HepG2 (cell line): ENCODE data around the gene SEMA5B. TPM values are rescaled to one million over a fixed set of nuclear protein-coding genes. Genes with fewer than 3 reads are reported as not detected.

Experiments used
- ATAC-seq: fragments of 200-7000 bp; cut with Tn5 transposase; 3 replicates; pipeline ENCODE4 v1.9.1; 2020; ENCODE audit warnings: mild to moderate bottlenecking, moderate library complexity
- BruUV-seq: library from RNA; stranded (reverse); fragments of 400-500 nt; replicated peaks from 2 replicates; lab custom pipeline; 2021; lab: Mats Ljungman, UMichigan
- CTCF ChIA-PET: fragments of 300-600 bp; formaldehyde crosslinking; extraction: SDS; loops from one replicate; lab custom pipeline; 2021; ENCODE audit warnings: low total read pairs, inconsistent platforms, low intra/inter-chr PET ratio; lab: Yijun Ruan, JAX
- POLR2A ChIA-PET: fragments of 350-600 bp; sonication (Branson Sonifier 250); formaldehyde crosslinking; loops from one replicate; lab custom pipeline; 2020; ENCODE audit warnings: antibody characterized with exemption, inconsistent platforms; lab: Yijun Ruan, JAX
- DNase-seq: peaks from one replicate; pipeline ENCODE4 v3.0.0-alpha.2; 2015; ENCODE audit warnings: low spot score
- FAIRE-seq: peaks from 3 replicates; lab custom pipeline; 2011; peaks lifted over from hg19 to GRCh38; lab: Jason Lieb, UNC
- H2AFZ ChIP-seq: one replicate; pipeline ENCODE4 v1.6.1; 2011; ENCODE audit warnings: low read length, inconsistent platforms
- H3K27ac ChIP-seq: fragments of 300-600 bp; 3 replicates; pipeline ENCODE4 v1.8.0; 2011; ENCODE audit warnings: mixed run types, mild to moderate bottlenecking, mixed read lengths, low read length, inconsistent platforms; ENCODE audit not compliant: insufficient read depth; ENCODE audit errors: extremely low read length
- H3K27me3 ChIP-seq, 2 experiments: fragments of 200-600 bp in 1 of 2; 2 replicates in 1 of 2; 3 replicates in 1 of 2; pipeline versions ENCODE4 v1.6.0 to v1.8.0; 2011; ENCODE audit warnings: low read length in 2 of 2, mild to moderate bottlenecking in 2 of 2, moderate library complexity in 2 of 2, inconsistent platforms in 1 of 2; ENCODE audit not compliant: insufficient read depth in 2 of 2, control insufficient read depth in 1 of 2
- H3K36me3 ChIP-seq, 2 experiments: fragments of 200-600 bp in 1 of 2; replicated peaks in 1 of 2; 2 replicates in 1 of 2; 3 replicates in 1 of 2; pipeline versions ENCODE4 v1.5.1 to v1.8.0; 2011; ENCODE audit warnings: low read length in 2 of 2, inconsistent platforms in 1 of 2; ENCODE audit not compliant: insufficient read depth in 2 of 2, control insufficient read depth in 1 of 2
- H3K4me1 ChIP-seq: 2 replicates; pipeline ENCODE4 v1.5.1; 2012; ENCODE audit warnings: low read length, inconsistent platforms; ENCODE audit not compliant: insufficient read depth
- H3K4me2 ChIP-seq: 2 replicates; pipeline ENCODE4 v1.6.0; 2011; ENCODE audit warnings: low read depth, low read length, inconsistent platforms
- H3K4me3 ChIP-seq, 3 experiments: fragments of 200-600 bp in 1 of 3; sonication (generic), shearing (Covaris generic) in 1 of 3; replicated peaks in 1 of 3; 2 replicates each; pipeline ENCODE4 v1.5.1; 2011 to 2016; ENCODE audit warnings: low read length in 3 of 3, inconsistent platforms in 2 of 3, low read depth in 2 of 3, mild to moderate bottlenecking in 2 of 3, control low read depth in 1 of 3, mixed read lengths in 1 of 3; ENCODE audit not compliant: insufficient read depth in 1 of 3
- H3K79me2 ChIP-seq: one replicate; pipeline ENCODE4 v1.6.1; 2011; ENCODE audit warnings: low read length, inconsistent platforms; ENCODE audit not compliant: insufficient read depth
- H3K9ac ChIP-seq: 2 replicates; pipeline ENCODE4 v1.6.0; 2011; ENCODE audit warnings: mild to moderate bottlenecking, low read depth, low read length, inconsistent platforms; ENCODE audit not compliant: insufficient read depth
- H3K9me3 ChIP-seq: 2 replicates; pipeline ENCODE4 v1.5.1; 2012; ENCODE audit warnings: mild to moderate bottlenecking, low read length
- H4K20me1 ChIP-seq: 2 replicates; pipeline ENCODE4 v1.6.0; 2011; ENCODE audit warnings: inconsistent platforms, mild to moderate bottlenecking, low read length, moderate library complexity; ENCODE audit not compliant: insufficient read depth
- CEBPZ ChIP-seq: IDR thresholded peaks from 2 replicates; pipeline ENCODE4 v1.6.1; 2012; ENCODE audit warnings: low read length, improper control_type of control experiment
- GTF2F1 ChIP-seq: fragments of 150-350 bp; IDR thresholded peaks from 2 replicates; pipeline ENCODE4 v1.6.1; 2014; ENCODE audit warnings: low read length
- HNF4G ChIP-seq, 2 experiments: sonication (generic) in 1 of 2; formaldehyde crosslinking in 1 of 2; IDR thresholded peaks; 2 replicates each; pipeline versions ENCODE4 v1.4.0 to v1.6.1; 2011 to 2020; ENCODE audit warnings: borderline replicate concordance in 2 of 2, low read depth in 2 of 2, mild to moderate bottlenecking in 2 of 2, low read length in 1 of 2, missing genetic modification reagents in 1 of 2, moderate library complexity in 1 of 2
- ISX ChIP-seq: sonication (generic); formaldehyde crosslinking; conservative IDR thresholded peaks from 2 replicates; pipeline ENCODE4 v1.5.0; 2020; ENCODE audit warnings: missing genetic modification reagents
- MAFF ChIP-seq: IDR thresholded peaks from 2 replicates; pipeline ENCODE4 v1.6.1; 2011; ENCODE audit warnings: low read depth, low read length, improper control_type of control experiment
- MAFK ChIP-seq, 2 experiments: IDR thresholded peaks in 1 of 2; conservative IDR thresholded peaks in 1 of 2; 2 replicates each; pipeline ENCODE4 v1.6.1; 2011; ENCODE audit warnings: improper control_type of control experiment in 2 of 2, low read length in 2 of 2
- PAWR ChIP-seq: sonication (generic); formaldehyde crosslinking; IDR thresholded peaks from 2 replicates; pipeline ENCODE4 v1.4.0; 2020; ENCODE audit warnings: missing genetic modification reagents, mild to moderate bottlenecking, borderline replicate concordance
- POLR2AphosphoS5 ChIP-seq: IDR thresholded peaks from 2 replicates; pipeline ENCODE4 v1.6.1; 2012; ENCODE audit warnings: low read depth, low read length
- ZBTB39 ChIP-seq: sonication (generic); formaldehyde crosslinking; IDR thresholded peaks from 2 replicates; pipeline ENCODE4 v1.5.0; 2020; ENCODE audit warnings: missing genetic modification reagents
- ZNF205 ChIP-seq: IDR thresholded peaks from 2 replicates; pipeline ENCODE4 v1.6.1; 2018; ENCODE audit warnings: missing biosample characterization, missing genetic modification reagents
- ZNF879 ChIP-seq: sonication (generic); formaldehyde crosslinking; IDR thresholded peaks from 2 replicates; pipeline ENCODE4 v1.8.1; 2023; ENCODE audit warnings: missing genetic modification reagents
- WGBS: methylation state at CpG from one replicate; pipeline ENCODE4 v1.1.6; 2017; ENCODE audit warnings: low lambda C conversion rate; 5-methylcytosine and 5-hydroxymethylcytosine counted together
- in situ Hi-C: cut with HindIII; loops from 2 replicates; pipeline ENCODE4 v1.10.0; 2017; ENCODE audit warnings: low pct_unique_long_range_greater_than_20kb; ENCODE audit not compliant: extremely low pct_ligation_motif_present
- intact Hi-C: fragments of 100-400 bp; cut with micrococcal nuclease; formaldehyde crosslinking; loops from one replicate; pipeline ENCODE4 v1.10.0; 2022; ENCODE audit not compliant: unreplicated experiment
- polyA plus RNA-seq, 8 experiments: library from polyadenylated mRNA; depleted of rRNA in 3 of 8; stranded (reverse) in 7 of 8; unstranded in 1 of 8; fragments of >200 nt; fragmentation: Illumina TruSeq in 4 of 8; extraction: Trizol in 4 of 8; gene quantifications; 2 replicates each; pipeline versions ENCODE4 v1.2.1 to v1.2.3, GENCODE V29; 2011 to 2016; ENCODE audit warnings: low read depth in 4 of 8, missing spikeins in 1 of 8, mixed read lengths in 1 of 8; ENCODE audit not compliant: insufficient read depth in 1 of 8
- total RNA-seq, 5 experiments: library from RNA; depleted of rRNA; stranded (reverse); fragments of >200 nt; fragmentation: Illumina TruSeq; extraction: Trizol; gene quantifications; 2 replicates each; pipeline ENCODE4 v1.2.3, GENCODE V29; 2016; ENCODE audit warnings: low read depth in 1 of 5

SEMA5B gene
- total and polyA plus RNA-seq, 2 of the 13 experiments (the other 11 are each of a cell fraction or from before 2014, with no cell fraction given), result not detected

GRCh38 chr3:122880173-122880572, 147.4 kb downstream of the SEMA5B start:
- BruUV-seq, result no TSS peak
- no peaks in the 10 kb centered on the region for H3K79me2 ChIP-seq
- WGBS, result 95% methylated on average over 4 of the region's 4 CpGs
- peak; percentile 44 to 75; a peak in 3 of 4 replicates for TF ChIP-seq MAFK (conservative IDR thresholded peaks at IDR 0.05 in 1 of 2, IDR thresholded peaks at IDR 0.05 in 1 of 2; ENCODE audit: low read length in 2 of 2)
- peak; percentile 62 for TF ChIP-seq MAFF
- no peak for TF ChIP-seq ZNF205 (CRISPR knock-in tag)
- no peak for ATAC-seq
- no peak for DNase-seq
- no peaks in the 10 kb centered on the region for H3K27me3 ChIP-seq
- no peaks in the 10 kb centered on the region for H3K36me3 ChIP-seq
- POLR2A ChIA-PET, result no interaction called here
- H3K9ac ChIP-seq, result no peak overlapping the region
- no peak overlapping the region for H3K27ac ChIP-seq
- H3K4me2 ChIP-seq, result no peak overlapping the region
- no peak for FAIRE-seq
- CTCF ChIA-PET, result no interaction called here
- intact Hi-C loops, result no loop called here
- no peaks in the 10 kb centered on the region for H3K9me3 ChIP-seq
- H3K4me1 ChIP-seq, result no peaks in the 10 kb centered on the region
- H2AFZ ChIP-seq, result no peak overlapping the region
- H4K20me1 ChIP-seq, result no peaks in the 10 kb centered on the region
- no peak overlapping the region for H3K4me3 ChIP-seq
- in situ Hi-C loops, result no loop called here

GRCh38 chr3:122875547-122876127, 151.9 kb downstream of the SEMA5B start:
- H3K36me3 ChIP-seq, result no peaks in the 10 kb centered on the region
- no peaks in the 10 kb centered on the region for H3K4me1 ChIP-seq
- no peaks in the 10 kb centered on the region for H3K9me3 ChIP-seq
- no peaks in the 10 kb centered on the region for H3K27me3 ChIP-seq
- ATAC-seq (no peak), DNase-seq (no peak), FAIRE-seq (no peak)
- no peaks in the 10 kb centered on the region for H3K79me2 ChIP-seq
- no peak overlapping the region for H3K9ac ChIP-seq
- BruUV-seq, result no TSS peak
- intact Hi-C loops (no loop called here), in situ Hi-C loops (no loop called here)
- ChIA-PET CTCF (no interaction called here), POLR2A (no interaction called here)
- H3K4me3 ChIP-seq, result no peak overlapping the region
- H3K27ac ChIP-seq, result no peak overlapping the region
- H4K20me1 ChIP-seq, result no peaks in the 10 kb centered on the region
- H2AFZ ChIP-seq, result no peak overlapping the region
- no peak overlapping the region for H3K4me2 ChIP-seq
- TF ChIP-seq ZBTB39 (CRISPR knock-in tag), result no peak
- TF ChIP-seq ZNF879 (CRISPR knock-in tag), result no peak
- TF ChIP-seq CEBPZ, result no peak
- TF ChIP-seq POLR2AphosphoS5, result no peak
- TF ChIP-seq HNF4G (IDR thresholded peaks at IDR 0.05; ENCODE audit: borderline replicate concordance, low read depth, low read length), result no peak
- TF ChIP-seq HNF4G (CRISPR knock-in tag; IDR thresholded peaks at IDR 0.05; ENCODE audit: borderline replicate concordance, low read depth), result no peak
- no peak for TF ChIP-seq ISX (CRISPR knock-in tag)
- no peak for TF ChIP-seq PAWR (CRISPR knock-in tag)
- no peak for TF ChIP-seq GTF2F1
